ENCODE measurements around the gene RBM33.

DNA sequence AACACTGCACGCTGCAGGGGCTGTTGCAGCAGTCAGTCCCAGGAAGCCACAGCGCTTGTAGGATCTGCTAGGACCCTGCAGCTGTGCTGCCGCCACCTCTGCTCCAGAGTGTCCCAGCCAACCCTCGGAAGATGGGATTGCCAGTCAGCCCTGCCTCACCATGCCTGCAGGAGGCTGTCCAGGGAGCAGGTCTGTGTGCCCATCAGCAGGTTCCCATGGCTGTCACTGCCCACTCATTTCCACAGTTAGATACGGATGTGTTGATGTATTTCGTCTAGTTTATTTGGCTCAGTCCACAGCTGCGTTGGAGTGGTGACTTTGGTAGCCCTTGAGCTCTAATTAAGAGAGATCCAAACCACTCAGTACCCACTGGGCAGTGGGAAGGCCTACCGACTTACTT lies 132.1 kb downstream of the RBM33 start:
- TF ChIP-seq FOSL1 (IDR thresholded peaks at IDR 0.05; ENCODE audit: insufficient read depth, low read depth, low read length): no peak
- TF ChIP-seq SIX5 (IDR thresholded peaks at IDR 0.05; ENCODE audit: low read depth, low read length): no peak
- TF ChIP-seq, protein P1, sequence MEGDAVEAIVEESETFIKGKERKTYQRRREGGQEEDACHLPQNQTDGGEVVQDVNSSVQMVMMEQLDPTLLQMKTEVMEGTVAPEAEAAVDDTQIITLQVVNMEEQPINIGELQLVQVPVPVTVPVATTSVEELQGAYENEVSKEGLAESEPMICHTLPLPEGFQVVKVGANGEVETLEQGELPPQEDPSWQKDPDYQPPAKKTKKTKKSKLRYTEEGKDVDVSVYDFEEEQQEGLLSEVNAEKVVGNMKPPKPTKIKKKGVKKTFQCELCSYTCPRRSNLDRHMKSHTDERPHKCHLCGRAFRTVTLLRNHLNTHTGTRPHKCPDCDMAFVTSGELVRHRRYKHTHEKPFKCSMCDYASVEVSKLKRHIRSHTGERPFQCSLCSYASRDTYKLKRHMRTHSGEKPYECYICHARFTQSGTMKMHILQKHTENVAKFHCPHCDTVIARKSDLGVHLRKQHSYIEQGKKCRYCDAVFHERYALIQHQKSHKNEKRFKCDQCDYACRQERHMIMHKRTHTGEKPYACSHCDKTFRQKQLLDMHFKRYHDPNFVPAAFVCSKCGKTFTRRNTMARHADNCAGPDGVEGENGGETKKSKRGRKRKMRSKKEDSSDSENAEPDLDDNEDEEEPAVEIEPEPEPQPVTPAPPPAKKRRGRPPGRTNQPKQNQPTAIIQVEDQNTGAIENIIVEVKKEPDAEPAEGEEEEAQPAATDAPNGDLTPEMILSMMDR (IDR thresholded peaks at IDR 0.05; ENCODE audit: control extremely low read depth in 1 of 3, insufficient read depth in 1 of 3, low read depth in 1 of 3, low read length in 3 of 3): no peak
- no peak for TF ChIP-seq RXRA (IDR thresholded peaks at IDR 0.05; ENCODE audit: insufficient read depth, low read depth, low read length)
- no peak for TF ChIP-seq EZH2 (IDR thresholded peaks at IDR 0.05; ENCODE audit: low read depth, low read length, severe bottlenecking)
- no peak for TF ChIP-seq POLR2A (IDR thresholded peaks at IDR 0.05; ENCODE audit: control extremely low read depth in 1 of 2, low read depth in 2 of 2, low read length in 2 of 2)
- no peak for TF ChIP-seq EP300 (IDR thresholded peaks at IDR 0.05; ENCODE audit: borderline replicate concordance in 1 of 2, low read depth in 2 of 2, low read length in 2 of 2)
- no peak for TF ChIP-seq BRCA1 (IDR thresholded peaks at IDR 0.05; ENCODE audit: low read depth, low read length)
- TF ChIP-seq EGR1 (IDR thresholded peaks at IDR 0.05; ENCODE audit: borderline replicate concordance, low read depth, low read length): no peak
- TF ChIP-seq PHF8 (conservative IDR thresholded peaks at IDR 0.05; ENCODE audit: low read depth, low read length): no peak
